Vagina (tissue), 2 donors: ENCODE measurements around the gene ASPDH.

ENCODE experiments used
- POLR2A ChIP-seq, 2 donors: fragments of 450-650 bp; IDR thresholded peaks; one replicate each; pipeline ENCODE4 v1.6.1; 2017; ENCODE audit warnings: antibody characterized with exemption in 2 of 2, mild to moderate bottlenecking in 2 of 2, moderate library complexity in 2 of 2
- POLR2AphosphoS5 ChIP-seq, 2 donors: sonication (generic); formaldehyde crosslinking; IDR thresholded peaks; one replicate each; pipeline ENCODE4 v1.9.0; 2017; ENCODE audit warnings: antibody characterized with exemption in 2 of 2, mild to moderate bottlenecking in 2 of 2, low read depth in 1 of 2; ENCODE audit not compliant: insufficient read depth in 1 of 2
- TF ChIP-seq, protein P1 (sequence below), 3 experiments: fragments of 450-650 bp in 2 of 3; fragments of 200-600 bp in 1 of 3; sonication (generic) in 1 of 3; IDR thresholded peaks; one replicate each; pipeline ENCODE4 v1.5.1; 2017 to 2019; ENCODE audit warnings: antibody characterized with exemption in 3 of 3, mild to moderate bottlenecking in 2 of 3, moderate library complexity in 2 of 3

DNA sequence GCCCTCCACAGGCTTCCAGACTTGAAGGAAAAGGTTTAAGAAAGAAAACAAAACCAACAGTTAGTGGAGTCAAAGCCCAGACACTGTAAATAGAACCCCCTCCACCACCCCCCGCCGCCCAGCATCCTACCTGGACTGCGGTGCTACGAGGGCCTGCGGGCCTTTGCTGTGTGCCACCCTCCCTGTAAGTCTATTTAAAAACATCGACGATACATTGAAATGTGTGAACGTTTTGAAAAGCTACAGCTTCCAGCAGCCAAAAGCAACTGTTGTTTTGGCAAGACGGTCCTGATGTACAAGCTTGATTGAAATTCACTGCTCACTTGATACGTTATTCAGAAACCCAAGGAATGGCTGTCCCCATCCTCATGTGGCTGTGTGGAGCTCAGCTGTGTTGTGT, 30.8 kb downstream of the ASPDH start:
- TF ChIP-seq, protein P1, sequence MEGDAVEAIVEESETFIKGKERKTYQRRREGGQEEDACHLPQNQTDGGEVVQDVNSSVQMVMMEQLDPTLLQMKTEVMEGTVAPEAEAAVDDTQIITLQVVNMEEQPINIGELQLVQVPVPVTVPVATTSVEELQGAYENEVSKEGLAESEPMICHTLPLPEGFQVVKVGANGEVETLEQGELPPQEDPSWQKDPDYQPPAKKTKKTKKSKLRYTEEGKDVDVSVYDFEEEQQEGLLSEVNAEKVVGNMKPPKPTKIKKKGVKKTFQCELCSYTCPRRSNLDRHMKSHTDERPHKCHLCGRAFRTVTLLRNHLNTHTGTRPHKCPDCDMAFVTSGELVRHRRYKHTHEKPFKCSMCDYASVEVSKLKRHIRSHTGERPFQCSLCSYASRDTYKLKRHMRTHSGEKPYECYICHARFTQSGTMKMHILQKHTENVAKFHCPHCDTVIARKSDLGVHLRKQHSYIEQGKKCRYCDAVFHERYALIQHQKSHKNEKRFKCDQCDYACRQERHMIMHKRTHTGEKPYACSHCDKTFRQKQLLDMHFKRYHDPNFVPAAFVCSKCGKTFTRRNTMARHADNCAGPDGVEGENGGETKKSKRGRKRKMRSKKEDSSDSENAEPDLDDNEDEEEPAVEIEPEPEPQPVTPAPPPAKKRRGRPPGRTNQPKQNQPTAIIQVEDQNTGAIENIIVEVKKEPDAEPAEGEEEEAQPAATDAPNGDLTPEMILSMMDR (IDR thresholded peaks at IDR 0.05) = no peak
- TF ChIP-seq POLR2AphosphoS5 (IDR thresholded peaks at IDR 0.05; ENCODE audit: insufficient read depth in 1 of 2, low read depth in 1 of 2) (no peak), POLR2A (IDR thresholded peaks at IDR 0.05) (no peak)
